ENCODE measurements around the gene KCNMA1.

The KCNMA1 gene

DNA sequence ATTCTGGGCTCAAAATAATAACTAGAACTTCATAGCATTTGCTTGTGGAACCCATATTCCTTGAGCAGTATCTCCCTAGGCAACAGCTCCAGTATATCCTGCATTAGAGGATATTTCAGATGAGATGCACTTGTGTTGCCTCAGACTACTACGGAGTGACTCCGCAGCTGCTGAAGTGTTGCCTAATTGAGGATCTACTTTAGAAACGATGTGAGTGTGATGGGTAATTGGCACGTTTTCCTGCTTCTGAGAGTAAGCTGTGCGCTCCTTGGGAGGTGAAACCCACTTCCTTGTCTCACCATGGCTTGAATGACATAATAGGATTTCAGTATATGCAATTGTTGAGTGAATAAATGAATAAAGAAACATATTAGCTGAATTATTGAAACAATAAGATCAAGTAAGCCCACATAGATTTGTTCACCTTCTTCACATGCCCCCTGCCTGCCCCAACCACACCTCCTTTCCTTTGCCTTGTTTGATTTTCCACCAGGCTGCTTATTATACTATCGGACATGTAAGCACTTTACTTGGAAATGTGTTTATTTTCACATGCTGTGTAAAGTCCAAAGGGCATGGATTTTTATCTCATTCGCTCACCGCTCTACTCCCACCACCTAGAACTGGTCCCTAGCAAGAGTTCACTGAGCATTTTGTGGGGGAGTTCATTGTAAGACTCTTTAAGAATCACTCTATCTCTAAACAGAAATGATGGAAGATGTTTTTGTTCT lies 303.8 kb downstream of the KCNMA1 start:
- no peak for DNase-seq (ENCODE audit: low read depth)

DNA sequence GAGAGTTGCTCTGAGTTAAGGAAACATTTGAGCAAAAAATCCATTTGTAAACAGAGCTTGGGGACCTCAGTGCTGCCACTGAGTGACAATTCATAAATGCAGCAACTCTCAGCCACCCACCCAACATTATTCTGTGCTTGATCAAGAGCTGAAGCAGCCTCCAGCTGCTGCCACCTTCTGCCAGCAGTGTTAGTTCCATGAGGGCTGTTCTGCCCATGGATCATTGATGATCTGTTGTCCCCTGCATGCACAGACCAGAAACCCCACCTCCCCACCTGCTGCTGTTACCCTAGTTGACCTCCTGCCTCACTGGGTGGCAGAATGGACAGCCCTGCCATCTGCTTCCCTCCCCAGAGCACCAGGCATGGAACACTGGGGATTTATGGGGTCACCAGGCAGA lies 305.4 kb downstream of the KCNMA1 start:
- no peak for DNase-seq (ENCODE audit: low read depth)

DNA sequence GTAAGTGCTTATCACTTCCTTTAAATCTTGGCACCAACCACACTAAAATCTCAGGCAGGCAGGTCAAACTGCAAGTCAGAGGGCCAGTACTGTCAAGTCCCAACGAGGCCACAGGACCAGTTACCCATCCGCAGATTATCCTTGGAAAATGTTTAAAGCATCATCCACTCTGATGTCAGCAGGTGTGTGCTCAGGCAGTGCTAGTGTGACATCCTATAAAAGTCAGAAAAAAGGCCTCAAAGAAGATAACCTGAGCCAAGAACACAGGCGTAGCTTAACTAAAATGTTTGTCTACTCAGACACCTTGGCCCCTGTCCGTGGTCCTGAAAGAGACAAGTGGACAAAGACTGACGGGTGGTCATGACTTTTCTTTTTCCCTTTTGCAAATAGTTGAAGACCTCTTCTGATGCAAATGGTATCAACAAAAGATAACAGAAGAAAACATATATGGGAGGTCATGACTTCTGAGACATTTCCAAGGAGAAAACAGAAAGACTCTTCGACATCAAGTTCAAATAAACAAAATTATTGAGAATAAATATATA lies 309.3 kb downstream of the KCNMA1 start:
- DNase-seq (ENCODE audit: low read depth) = peak; percentile 42

DNA sequence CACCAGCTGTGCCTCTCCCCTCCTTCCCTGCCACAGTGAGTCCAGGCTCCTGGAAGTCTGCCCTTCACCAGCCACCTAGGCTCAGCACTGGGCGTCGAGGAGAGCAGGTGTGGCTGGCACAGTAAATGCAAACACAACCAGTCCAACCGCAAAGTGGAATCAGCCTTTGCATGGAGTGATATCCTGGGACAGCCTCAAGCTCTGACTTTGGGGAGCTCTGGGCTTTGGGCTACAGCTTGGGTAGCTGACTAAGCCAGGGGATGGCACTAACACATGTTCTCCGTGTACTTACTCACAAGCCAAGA lies 312.4 kb downstream of the KCNMA1 start:
- DNase-seq (ENCODE audit: low read depth) = no peak

DNA sequence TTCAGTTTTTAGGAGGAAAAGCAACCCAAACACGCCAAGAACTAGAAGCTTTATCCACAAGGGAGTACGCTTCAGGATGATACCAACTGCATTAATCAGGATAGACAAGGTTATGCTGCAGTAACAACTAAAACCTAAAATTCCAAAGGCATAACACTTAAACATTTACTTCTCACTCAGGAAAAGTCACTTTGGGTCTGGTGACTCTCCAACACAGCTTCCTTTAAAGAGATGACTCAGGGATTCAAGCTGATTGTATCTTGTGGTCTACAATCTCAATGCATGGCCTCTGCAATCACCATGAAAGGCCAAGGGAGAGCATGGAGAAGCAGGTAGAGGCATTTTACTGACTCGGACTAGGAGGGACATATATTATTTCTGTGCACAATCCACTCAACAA lies 315.8 kb downstream of the KCNMA1 start:
- DNase-seq (ENCODE audit: low read depth) = peak; percentile 76

DNA sequence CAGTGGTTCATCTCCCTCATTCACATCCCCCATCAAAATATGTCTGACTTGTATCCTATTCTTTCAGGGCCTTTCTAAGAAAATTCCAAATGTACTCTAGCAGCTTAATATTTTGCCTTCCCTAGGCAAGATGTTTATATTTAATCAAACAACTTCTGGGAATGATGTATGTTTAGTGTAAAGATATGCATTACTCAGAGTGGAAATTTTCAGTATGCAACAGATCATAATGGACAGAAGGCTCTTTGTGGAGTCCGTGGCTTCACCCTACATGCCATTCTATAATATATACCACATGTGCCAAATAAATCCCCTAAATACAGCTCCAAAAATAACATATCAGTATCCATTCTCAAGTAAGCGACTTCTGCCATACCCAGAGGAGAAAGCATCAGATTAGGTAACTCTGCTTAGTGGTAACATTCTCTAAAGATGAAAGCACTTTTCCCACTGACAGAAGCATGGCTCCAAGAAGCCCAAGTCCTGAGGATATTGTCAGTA lies 316.6 kb downstream of the KCNMA1 start:
- DNase-seq (ENCODE audit: low read depth) = peak; percentile 78

DNA sequence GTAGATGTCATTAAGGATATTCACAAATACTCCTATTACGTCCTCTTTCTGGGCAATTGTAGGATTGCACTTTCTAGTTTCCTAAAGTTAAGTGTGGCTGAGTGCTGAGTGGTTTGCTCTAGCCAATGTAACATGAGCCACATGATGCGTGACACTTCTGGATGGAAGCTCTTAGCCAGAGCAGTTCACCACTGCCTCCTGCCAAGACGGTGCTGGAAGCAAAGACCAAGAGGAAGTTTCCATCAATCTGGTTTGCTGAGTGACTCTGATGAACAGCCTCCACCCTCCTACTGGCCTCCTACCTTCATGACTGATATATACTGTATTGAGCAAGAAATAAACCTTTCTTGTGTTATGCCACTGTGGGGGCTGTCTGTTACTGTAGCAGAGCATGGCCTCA lies 318.1 kb downstream of the KCNMA1 start:
- no peak for DNase-seq (ENCODE audit: low read depth)

DNA sequence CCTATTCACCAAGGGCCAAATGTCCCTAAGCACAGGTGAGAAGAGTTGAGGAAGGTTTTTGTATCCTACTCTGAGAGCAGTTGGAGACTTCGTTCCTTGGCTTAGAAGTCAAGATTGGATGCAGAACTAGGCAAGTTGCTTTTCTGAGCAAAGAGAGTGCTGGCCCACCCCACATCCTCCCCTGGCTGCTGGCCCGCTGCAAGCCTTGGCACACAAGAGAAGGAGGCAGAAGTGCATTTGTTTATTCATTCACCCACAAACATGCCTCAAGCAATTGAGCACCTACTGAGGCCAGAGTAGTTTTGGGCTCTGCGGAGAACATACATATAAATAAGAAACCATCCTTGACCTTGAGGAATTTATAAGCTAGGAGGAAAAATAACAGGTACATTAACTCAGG lies 318.9 kb downstream of the KCNMA1 start:
- DNase-seq (ENCODE audit: low read depth) = no peak

DNA sequence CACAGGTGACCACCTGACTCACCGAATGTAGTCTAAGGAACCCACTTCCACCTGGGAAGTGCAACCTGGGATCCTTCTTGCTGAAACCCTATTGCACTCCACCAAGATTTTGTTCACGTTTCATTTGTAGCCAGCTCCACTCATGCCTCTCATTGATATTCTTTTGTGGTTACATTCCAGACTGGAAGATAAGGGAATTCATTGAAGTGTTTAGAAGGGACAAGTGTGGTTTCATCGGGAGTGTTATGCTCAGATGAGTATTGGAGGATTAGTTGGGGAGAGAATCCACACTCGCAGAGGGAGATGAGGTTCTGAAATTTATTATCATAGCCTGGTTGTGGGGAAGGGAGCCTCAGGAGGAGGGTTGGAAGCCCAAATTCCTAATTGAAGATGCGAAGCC lies 320.4 kb downstream of the KCNMA1 start:
- DNase-seq (ENCODE audit: low read depth) = no peak

DNA sequence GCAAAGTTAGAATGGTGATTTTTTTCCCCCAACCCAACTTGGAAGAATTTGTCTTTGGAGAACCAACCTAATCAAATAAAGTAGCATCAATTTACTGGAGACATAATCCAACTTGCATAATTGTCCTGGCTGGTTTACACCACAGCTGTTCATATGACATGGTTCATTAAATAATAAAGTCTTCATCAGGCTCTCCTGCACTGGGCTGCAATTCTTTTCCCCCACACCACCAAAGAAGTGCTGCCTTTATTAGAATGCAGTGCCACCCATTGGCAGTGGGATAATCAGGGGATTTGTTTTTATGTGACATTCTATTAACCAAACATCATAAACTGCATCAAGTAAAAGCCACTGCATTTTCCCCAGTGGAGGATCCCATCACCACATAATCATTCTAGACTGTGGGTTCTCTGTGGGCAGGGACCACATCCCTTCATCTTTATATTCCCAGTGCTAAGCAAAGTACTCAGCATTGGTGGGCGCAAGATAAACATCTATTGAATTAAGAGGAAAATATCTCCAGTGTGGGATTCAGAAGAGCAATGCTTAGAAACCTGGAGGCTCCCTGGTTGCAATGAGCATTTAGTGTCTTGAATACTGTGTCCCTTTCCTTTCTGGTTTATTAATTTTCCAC lies 322.0 kb downstream of the KCNMA1 start:
- DNase-seq (ENCODE audit: low read depth) = no peak

DNA sequence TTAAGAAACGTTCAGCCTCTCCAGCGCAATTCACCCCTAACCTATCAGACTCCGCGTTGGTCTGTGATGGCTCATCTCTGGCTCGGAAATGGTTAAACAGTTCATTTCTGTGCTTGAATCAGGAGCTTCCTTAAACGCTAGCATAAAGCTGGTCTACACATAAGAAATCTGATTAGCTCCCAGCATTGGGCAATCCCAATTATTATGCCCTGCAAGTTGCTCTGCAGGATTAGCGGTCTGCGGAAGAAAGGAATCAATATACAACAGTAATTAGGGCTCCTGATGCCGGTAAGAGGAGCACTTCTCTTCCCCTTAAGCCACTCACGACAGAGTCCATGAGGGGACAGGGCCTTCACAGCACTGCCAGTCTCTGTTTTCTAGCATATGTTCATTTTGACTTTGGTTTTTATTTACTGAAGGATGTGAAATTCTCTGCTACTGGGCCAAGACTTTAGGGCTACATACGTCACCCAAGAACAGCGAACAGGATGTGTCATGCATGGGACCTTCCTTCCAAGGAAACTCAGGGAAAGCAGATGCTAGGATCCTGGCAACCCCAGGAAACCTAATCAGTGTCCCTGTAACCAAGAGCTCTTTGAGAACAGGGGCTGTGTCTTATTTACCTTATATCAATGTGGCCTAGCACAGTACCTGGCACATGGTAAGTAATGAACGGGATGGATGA lies 324.4 kb downstream of the KCNMA1 start:
- no peak for DNase-seq (ENCODE audit: low read depth)

DNA sequence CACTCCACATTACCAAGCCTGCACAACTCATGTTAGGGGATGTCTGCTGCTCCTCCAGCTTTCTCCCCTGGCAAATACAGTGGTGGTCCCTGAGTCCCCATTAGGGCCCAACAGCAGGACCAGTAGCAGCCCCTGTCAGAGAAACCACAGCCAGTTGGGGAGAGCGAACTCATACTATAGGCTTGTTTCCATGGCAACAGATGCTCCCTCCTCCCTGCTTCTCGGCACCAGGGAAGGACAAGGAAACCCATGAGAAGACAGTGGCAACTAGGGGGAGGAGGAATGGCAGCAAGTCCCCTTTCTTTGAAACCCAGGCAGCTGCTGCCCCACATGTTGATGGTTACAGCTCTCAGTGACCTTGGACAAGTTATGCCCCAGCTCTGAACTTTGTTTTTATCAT lies 326.4 kb downstream of the KCNMA1 start:
- DNase-seq (ENCODE audit: low read depth) = no peak

DNA sequence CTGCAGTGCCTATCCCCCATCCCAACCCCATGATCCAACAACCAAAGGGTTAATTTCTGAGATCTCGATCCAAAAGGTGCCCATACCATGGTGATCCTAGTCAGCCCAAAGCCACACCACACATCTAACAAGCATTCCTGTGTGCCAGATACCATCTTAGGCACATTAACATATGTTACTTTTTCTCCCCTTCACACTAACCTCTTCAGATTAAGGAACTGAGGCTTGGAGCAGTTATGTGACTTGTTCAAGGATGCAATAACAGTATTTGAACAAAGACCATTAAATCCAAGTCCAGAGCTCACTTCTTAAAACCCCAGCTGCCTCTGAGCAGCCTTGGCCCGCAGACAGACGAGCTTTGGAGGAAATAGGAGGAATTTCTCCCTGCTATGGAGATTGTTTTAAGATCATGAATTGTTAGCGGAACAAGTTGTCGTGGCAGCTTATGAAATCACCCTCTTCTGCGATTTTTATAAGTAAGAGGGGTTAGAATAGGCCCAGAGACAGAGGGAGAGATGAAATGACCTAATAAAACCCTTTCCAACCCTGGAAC lies 327.2 kb downstream of the KCNMA1 start:
- no peak for DNase-seq (ENCODE audit: low read depth)

DNA sequence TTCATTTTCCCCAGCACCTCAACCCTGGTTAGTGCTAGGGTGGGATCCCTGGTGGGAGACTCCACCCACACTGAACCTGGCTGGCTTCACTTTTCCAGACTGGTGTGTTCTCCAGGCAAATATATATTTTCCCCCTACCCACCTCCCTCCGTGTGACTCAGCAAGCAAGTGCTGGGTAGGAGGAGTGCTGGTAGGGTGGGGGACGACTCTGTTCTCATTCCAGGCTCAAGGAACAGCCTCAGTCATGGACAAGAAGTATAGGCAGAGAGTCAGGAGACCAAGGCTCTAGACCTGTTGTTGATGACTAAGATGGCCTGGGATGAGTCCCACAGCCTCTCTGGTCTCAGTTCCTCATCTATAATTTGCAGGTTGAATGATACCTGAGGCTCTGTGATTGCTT lies 328.1 kb downstream of the KCNMA1 start:
- no peak for DNase-seq (ENCODE audit: low read depth)

DNA sequence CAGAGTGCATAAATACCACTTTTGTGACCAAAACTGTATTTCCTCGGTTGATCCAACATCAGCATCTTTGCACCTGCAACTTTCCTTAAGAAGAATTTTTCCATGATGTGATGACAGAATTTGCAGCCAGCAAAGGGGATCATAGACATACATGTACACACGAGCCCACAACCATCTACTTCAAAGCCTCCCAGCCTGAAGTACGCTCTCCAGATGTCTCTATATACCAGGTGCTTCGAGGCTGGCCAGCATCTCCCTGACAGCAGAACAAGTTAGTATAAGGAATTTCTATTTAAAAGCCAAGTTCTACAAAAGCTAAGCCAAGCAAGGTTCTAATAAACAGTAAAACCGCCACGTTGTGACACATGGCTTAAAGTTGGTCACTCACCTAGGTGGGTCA lies 328.5 kb downstream of the KCNMA1 start:
- no peak for DNase-seq (ENCODE audit: low read depth)

DNA sequence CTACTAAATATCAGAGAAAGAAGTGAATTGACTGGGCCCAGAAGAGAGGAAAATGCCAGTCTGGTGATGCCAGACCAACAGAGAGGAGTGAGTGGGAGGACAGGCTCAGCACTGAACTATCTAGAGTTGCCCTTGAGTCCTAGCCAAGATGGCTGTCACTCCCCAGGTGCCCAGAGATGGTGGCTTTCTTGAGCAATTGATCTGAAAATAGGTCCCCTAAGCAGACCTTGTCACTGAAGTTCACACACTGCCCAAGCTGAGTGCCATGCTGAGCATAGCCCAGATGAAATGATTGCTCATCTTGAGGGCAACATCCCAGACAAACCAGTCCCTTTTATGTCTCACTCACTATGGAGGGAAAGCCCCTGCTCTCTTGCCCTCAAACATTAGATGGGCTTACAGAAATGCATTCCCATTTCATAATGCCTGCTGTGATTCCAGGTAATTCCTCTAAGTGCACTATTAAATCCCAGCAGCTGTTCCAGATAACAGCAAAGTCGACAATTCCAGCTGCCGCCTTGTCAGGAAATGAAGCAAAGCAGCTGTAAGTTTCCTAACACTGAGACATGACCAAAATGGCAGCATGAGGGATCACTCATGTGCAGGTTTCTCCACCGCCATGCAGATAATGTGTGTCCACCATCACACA lies 329.4 kb downstream of the KCNMA1 start:
- DNase-seq (ENCODE audit: low read depth) = no peak

DNA sequence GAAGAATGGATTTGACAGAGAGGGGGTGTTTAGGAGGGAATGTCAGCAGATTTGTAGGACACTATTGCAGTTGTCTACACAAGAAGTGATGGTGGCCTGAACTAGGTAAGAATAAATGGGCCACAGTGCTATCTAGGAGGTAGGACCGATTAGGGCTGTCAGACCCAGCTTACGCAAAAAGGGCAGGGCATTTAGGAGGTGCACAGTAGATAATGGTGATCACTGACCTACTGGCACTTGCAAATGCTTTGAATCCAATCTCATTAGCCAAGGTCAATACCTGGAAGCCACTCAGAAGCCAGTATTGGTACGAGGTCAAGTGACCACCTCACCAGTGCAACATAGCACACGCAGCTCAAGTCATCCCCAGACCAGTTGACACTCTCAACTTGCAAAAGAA lies 330.9 kb downstream of the KCNMA1 start:
- no peak for DNase-seq (ENCODE audit: low read depth)

DNA sequence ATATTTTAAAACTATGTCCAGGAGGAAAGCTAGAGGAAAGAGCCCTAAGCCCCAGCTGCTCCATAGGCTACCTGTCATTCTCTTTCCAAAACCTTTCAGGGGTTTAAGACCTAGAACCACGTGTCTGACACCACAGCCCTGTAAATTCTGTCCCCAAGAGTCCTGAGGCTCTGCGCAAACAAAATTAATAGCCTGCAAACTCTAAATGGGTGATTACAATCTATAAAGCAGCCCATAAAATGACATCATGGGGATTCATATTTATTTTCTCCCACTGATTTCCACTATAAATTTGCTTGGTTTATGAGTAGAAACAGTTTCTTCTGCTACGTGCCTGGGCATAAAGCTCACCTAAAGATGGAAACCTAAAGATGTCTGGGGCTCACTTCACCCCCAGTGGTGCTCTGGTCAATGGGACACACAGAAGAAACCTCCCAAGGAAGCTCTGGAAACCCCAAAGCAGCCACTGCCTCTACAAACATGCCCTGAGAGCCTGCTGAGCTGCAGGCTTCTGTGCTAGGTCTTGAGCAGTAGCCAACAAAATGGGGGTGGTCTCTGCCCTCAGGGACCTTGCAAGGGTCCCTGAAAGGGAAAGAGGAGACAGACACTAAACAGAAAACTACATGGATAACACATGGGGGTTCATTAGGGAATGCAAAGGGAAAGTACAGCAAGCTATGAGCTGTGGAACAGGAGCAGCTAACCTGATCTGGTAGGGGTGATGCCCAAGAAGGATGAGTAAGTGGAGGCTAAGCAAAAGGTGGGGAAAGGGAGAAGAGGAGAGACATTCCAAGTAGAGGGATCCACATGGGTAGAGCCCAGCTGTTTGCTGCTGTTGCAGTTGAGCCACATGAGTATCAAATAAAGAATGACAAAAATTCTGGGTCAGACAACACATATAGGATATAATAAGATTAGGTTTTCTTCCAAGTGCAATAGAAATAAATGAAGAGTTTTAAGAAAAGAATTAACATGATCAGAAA lies 331.7 kb downstream of the KCNMA1 start:
- DNase-seq (ENCODE audit: low read depth) = peak; percentile 43

DNA sequence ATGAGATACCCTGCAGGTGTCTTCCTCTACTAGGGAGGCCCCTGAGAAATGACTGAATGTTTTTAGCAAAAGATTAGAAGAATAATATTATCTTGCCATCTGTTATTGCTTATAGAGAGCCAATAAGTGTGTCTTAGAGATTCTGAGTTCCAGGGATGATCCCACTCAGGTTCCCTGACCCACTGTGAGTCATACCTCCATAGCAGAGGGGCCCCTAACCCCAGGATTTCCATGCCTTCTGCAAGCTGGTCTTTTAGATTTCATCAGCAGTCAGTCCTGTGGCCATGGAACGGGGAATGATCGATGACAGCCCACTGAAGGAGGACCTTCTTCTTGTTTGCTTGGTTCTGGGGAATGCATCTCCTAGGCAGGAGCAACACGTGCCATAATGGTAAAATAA lies 333.4 kb downstream of the KCNMA1 start:
- peak; percentile 4 for DNase-seq (ENCODE audit: low read depth)

DNA sequence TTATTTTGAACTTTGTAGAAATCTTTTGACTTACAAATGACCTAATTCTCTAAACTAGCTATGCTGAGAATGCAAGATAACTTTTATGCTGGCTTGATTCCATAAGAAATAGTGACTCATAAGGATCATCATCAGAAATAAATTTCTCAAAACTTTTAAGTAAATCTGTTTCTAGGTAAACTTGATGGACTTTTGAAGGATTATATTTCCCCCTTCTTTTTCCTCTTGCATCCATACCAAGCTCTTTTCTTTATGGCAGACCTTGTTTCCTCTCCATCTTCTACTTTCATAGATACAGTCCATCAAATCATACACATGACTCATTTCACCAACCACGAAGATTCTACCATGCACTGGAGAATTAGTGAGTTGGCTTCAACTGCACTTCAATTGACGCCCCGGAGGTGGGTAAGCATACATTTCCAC lies 336.3 kb downstream of the KCNMA1 start:
- DNase-seq (ENCODE audit: low read depth) = peak; percentile 76

DNA sequence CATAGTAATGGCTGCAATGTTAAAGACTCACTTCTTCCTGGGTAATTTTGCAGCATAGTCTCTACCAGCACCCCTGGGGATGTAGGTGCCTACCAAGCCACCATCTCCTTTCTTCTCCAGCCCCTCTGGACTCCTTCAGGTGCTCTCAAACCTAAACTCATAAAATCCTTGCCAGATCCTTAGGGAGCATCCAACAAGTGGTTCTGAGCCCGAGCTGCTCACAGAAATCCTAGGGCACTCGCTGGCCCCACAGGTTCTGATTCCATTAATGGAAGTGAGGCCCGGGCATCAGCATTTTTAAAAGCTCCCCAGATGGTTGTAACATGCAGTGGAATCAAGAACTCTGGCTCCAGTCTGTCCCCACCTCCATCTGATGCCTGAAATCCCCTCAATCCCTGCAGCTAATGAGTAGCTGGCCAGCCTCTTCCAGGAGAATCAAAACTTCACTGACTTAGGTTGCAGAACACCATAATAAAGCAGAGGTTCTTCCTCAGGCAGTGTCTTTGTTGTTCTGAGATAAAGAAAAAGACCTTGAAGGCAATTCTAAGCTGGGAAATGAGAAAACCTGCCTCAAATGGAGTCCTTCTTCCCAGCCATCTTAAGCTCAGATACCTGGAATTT lies 336.8 kb downstream of the KCNMA1 start:
- DNase-seq (ENCODE audit: low read depth) = no peak
